H9 (cell line): Measurements from ENCODE around the gene PEX16. TPM values are rescaled to one million over a fixed set of nuclear protein-coding genes. Genes with fewer than 3 reads are reported as not detected.
A peak's percentile ranks its signal among the peaks of the same experiment; 100 is the strongest.

Experiments used
- DNase-seq: peaks from one replicate; pipeline ENCODE4 v3.0.0-alpha.2; 2017
- H2AFZ ChIP-seq: one replicate; pipeline ENCODE4 v1.6.1; 2013; ENCODE audit warnings: mild to moderate bottlenecking, low read length, control low read depth, moderate library complexity
- H2AK5ac ChIP-seq: 2 replicates; pipeline ENCODE4 v1.6.1; 2013; ENCODE audit warnings: low read length, control low read depth, mixed read lengths; ENCODE audit not compliant: insufficient read length
- H2BK120ac ChIP-seq: one replicate; pipeline ENCODE4 v1.6.1; 2013; ENCODE audit warnings: low read depth, mild to moderate bottlenecking, low read length, control low read depth, inconsistent platforms; ENCODE audit not compliant: poor library complexity, severe bottlenecking
- H2BK12ac ChIP-seq: 2 replicates; pipeline ENCODE4 v1.6.1; 2013; ENCODE audit warnings: low read length, control low read depth, mixed read lengths, low read depth; ENCODE audit not compliant: insufficient read length
- H2BK15ac ChIP-seq: 2 replicates; pipeline ENCODE4 v1.6.1; 2013; ENCODE audit warnings: low read depth, low read length, control low read depth
- H2BK20ac ChIP-seq: one replicate; pipeline ENCODE4 v1.6.1; 2013; ENCODE audit warnings: low read depth, mild to moderate bottlenecking, low read length, control low read depth, inconsistent platforms; ENCODE audit not compliant: poor library complexity, severe bottlenecking
- H2BK5ac ChIP-seq: 2 replicates; pipeline ENCODE4 v1.6.1; 2013; ENCODE audit warnings: low read length, control low read depth, mixed read lengths; ENCODE audit not compliant: insufficient read length
- H3K14ac ChIP-seq: 2 replicates; pipeline ENCODE4 v1.6.1; 2013; ENCODE audit warnings: low read length, control low read depth; ENCODE audit not compliant: insufficient read depth
- H3K18ac ChIP-seq: 2 replicates; pipeline ENCODE4 v1.6.1; 2013; ENCODE audit warnings: low read depth, mild to moderate bottlenecking, mixed read lengths, low read length, control low read depth; ENCODE audit not compliant: insufficient read length
- H3K23ac ChIP-seq: 2 replicates; pipeline ENCODE4 v1.6.1; 2013; ENCODE audit warnings: low read length, control low read depth, mixed read lengths, low read depth; ENCODE audit not compliant: insufficient read length
- H3K23me2 ChIP-seq: 2 replicates; pipeline ENCODE4 v1.6.1; 2013; ENCODE audit warnings: low read depth, mild to moderate bottlenecking, mixed read lengths, low read length, control low read depth; ENCODE audit not compliant: insufficient read length, poor library complexity, severe bottlenecking
- H3K27ac ChIP-seq: 2 replicates; pipeline ENCODE4 v1.5.1; 2013; ENCODE audit warnings: low read length, control low read depth, mixed read lengths, low read depth; ENCODE audit not compliant: insufficient read length
- H3K27me3 ChIP-seq: 2 replicates; pipeline ENCODE4 v1.6.1; 2013; ENCODE audit warnings: low read length, control low read depth, inconsistent platforms; ENCODE audit not compliant: insufficient read depth
- H3K4ac ChIP-seq: 2 replicates; pipeline ENCODE4 v1.6.1; 2013; ENCODE audit warnings: low read depth, mild to moderate bottlenecking, control low read depth, inconsistent platforms, low read length, moderate library complexity
- H3K4me1 ChIP-seq: 2 replicates; pipeline ENCODE4 v1.6.1; 2013; ENCODE audit warnings: low read length, control low read depth, inconsistent platforms; ENCODE audit not compliant: insufficient read depth
- H3K4me2 ChIP-seq: 2 replicates; pipeline ENCODE4 v1.6.1; 2013; ENCODE audit warnings: low read length, control low read depth, mixed read lengths; ENCODE audit not compliant: insufficient read length, insufficient read depth
- H3K56ac ChIP-seq: 2 replicates; pipeline ENCODE4 v1.6.1; 2013; ENCODE audit warnings: low read depth, mild to moderate bottlenecking, mixed read lengths, low read length, control low read depth; ENCODE audit not compliant: insufficient read length
- H3K79me1 ChIP-seq: 2 replicates; pipeline ENCODE4 v1.6.1; 2013; ENCODE audit warnings: low read depth, mild to moderate bottlenecking, moderate library complexity, low read length, control low read depth, inconsistent platforms; ENCODE audit not compliant: insufficient read depth, poor library complexity, severe bottlenecking
- H3K79me2 ChIP-seq: 2 replicates; pipeline ENCODE4 v1.6.1; 2013; ENCODE audit warnings: low read length, control low read depth, inconsistent platforms; ENCODE audit not compliant: insufficient read depth
- H3K9ac ChIP-seq: 2 replicates; pipeline ENCODE4 v1.6.1; 2013; ENCODE audit warnings: low read length, control low read depth, mixed read lengths; ENCODE audit not compliant: insufficient read length; ENCODE audit errors: extremely low read depth
- H3K9me3 ChIP-seq: one replicate; pipeline ENCODE4 v1.6.1; 2013; ENCODE audit warnings: low read depth, low read length, inconsistent platforms; ENCODE audit not compliant: control insufficient read depth
- H3T11ph ChIP-seq: one replicate; pipeline ENCODE4 v1.6.1; 2013; ENCODE audit warnings: mild to moderate bottlenecking, low read length, control low read depth, inconsistent platforms
- H4K20me1 ChIP-seq: one replicate; pipeline ENCODE4 v1.6.1; 2013; ENCODE audit not compliant: control insufficient read depth, insufficient read length, insufficient read depth
- H4K5ac ChIP-seq: 2 replicates; pipeline ENCODE4 v1.6.1; 2013; ENCODE audit warnings: low read depth, mild to moderate bottlenecking, mixed read lengths, low read length, control low read depth; ENCODE audit not compliant: insufficient read length
- H4K8ac ChIP-seq: replicated peaks from 2 replicates; pipeline ENCODE4 v1.6.1; 2013; ENCODE audit warnings: low read length, control low read depth, mixed read lengths, low read depth; ENCODE audit not compliant: insufficient read length
- H4K91ac ChIP-seq: 2 replicates; pipeline ENCODE4 v1.6.1; 2013; ENCODE audit warnings: low read depth, mild to moderate bottlenecking, moderate library complexity, mixed read lengths, low read length, control low read depth; ENCODE audit not compliant: insufficient read length
- H3K27ac Mint-ChIP-seq, 3 experiments: 2 replicates in 2 of 3; 3 replicates in 1 of 3; pipeline ENCODE4 v1.8.0; 2020 to 2021; ENCODE audit warnings: mixed read lengths in 3 of 3, mild to moderate bottlenecking in 1 of 3, moderate library complexity in 1 of 3
- H3K27me3 Mint-ChIP-seq: 2 replicates; pipeline ENCODE4 v1.8.0; 2021; ENCODE audit warnings: low read depth, mild to moderate bottlenecking, moderate library complexity, mixed read lengths
- H3K36me3 Mint-ChIP-seq, 3 experiments: 2 replicates in 2 of 3; 3 replicates in 1 of 3; pipeline ENCODE4 v1.8.0; 2020 to 2021; ENCODE audit warnings: low read depth in 3 of 3, mixed read lengths in 3 of 3; ENCODE audit not compliant: insufficient read depth in 1 of 3
- H3K4me1 Mint-ChIP-seq, 2 experiments: 2 replicates each; pipeline ENCODE4 v1.8.0; 2020; ENCODE audit warnings: mixed read lengths in 2 of 2
- H3K4me3 Mint-ChIP-seq, 2 experiments: 2 replicates in 1 of 2; 3 replicates in 1 of 2; pipeline ENCODE4 v1.8.0; 2020 to 2021; ENCODE audit warnings: mild to moderate bottlenecking in 2 of 2, mixed read lengths in 2 of 2, moderate library complexity in 1 of 2
- H3K9me3 Mint-ChIP-seq, 2 experiments: 2 replicates in 1 of 2; 3 replicates in 1 of 2; pipeline ENCODE4 v1.8.0; 2020; ENCODE audit warnings: mild to moderate bottlenecking in 2 of 2, mixed read lengths in 2 of 2, moderate library complexity in 1 of 2
- WGBS: extraction: QIAGEN DNeasy Blood & Tissue Kit; methylation state at CpG from one replicate; pipeline ENCODE4 v1.1.7; 2013; ENCODE audit warnings: missing lambda C conversion rate, low lambda C conversion rate, mixed read lengths; ENCODE audit not compliant: insufficient read length; ENCODE audit errors: extremely low coverage; 5-methylcytosine and 5-hydroxymethylcytosine counted together
- total RNA-seq: library from RNA; stranded (reverse); gene quantifications from 2 replicates; pipeline ENCODE4 v1.2.1, GENCODE V29; 2021
- TF ChIP-seq, protein P1 (sequence below): fragments of 200-600 bp; sonication (generic); conservative IDR thresholded peaks from 3 replicates; pipeline ENCODE4 v1.8.0; 2021; ENCODE audit warnings: antibody characterized with exemption, mild to moderate bottlenecking

The PEX16 gene
- total RNA-seq, 1 experiment from 2014 or later = 30.8 TPM

DNA sequence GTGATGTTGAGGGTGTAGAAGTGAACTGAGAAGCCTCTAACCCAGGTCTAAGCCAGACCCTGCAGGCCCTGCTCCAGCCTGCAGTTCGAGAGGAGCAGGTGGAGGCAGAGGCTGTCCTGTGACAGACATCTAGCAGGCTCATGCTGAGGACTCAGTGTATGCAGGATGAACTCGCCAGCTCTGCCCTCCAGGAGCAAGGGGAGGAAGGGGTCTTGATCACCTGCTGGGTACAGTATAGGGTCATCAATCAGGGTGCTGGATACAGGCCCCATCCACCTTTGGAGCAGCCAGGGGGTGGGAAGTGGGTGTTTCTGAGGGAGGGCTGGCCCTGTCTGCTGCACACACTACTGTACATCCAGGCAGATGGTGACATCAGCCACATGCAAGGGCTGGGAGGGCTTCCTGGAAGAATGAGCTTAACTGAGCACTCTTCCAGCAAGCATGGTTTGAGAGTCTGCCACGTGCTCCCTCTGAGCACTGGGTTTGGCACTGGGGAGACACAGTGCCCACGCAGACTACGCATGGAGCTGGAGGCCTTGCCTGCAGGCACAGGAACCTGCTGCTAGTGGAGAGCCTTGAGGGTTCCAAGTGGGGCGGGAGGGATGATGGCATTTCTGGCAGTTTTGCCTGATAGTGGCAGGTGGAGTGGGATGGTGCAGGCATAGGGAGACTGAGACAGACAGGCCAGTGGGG lies 23.0 kb downstream of the PEX16 start:
- peaks cover 3% of the 10 kb centered on the region for H3K23me2 ChIP-seq
- Mint-ChIP-seq H3K4me1 (peaks cover 25 to 44% of the 10 kb centered on the region in 2 experiments), H3K27me3 (no peaks in the 10 kb centered on the region; the same call in 1 of the 2 replicates), H3K9me3 (no peaks in the 10 kb centered on the region; a peak in 1 of 5 replicates), H3K36me3 (peaks cover 0 to 11% (median 0%) of the 10 kb centered on the region in 3 experiments; a peak in 3 of 7 replicates), H3K4me3 (peak overlapping the region in 1 of 2 experiments; percentile 33; a peak in 1 of 5 replicates), H3K27ac (peak overlapping the region in 2 of 3 experiments; percentile 7 to 88; a peak in 3 of 7 replicates)
- H4K5ac ChIP-seq = no peak overlapping the region
- no peak overlapping the region for H4K91ac ChIP-seq
- H4K20me1 ChIP-seq = no peaks in the 10 kb centered on the region
- no CpG with 5 or more reads among the region's 6 CpGs for WGBS
- H3K79me1 ChIP-seq = no peaks in the 10 kb centered on the region
- H3K9me3 ChIP-seq = no peaks in the 10 kb centered on the region
- H2BK15ac ChIP-seq = no peak overlapping the region
- DNase-seq = no peak
- H2BK120ac ChIP-seq = no peak overlapping the region
- H3K79me2 ChIP-seq = no peaks in the 10 kb centered on the region
- no peak overlapping the region for H3K18ac ChIP-seq
- no peak overlapping the region for H3K56ac ChIP-seq
- H3K4me2 ChIP-seq = no peak overlapping the region
- no peak overlapping the region for H3K4ac ChIP-seq
- no peak overlapping the region for H2BK5ac ChIP-seq
- no peak overlapping the region for H2AFZ ChIP-seq
- H3K14ac ChIP-seq = no peak overlapping the region; the same call in 1 of the 2 replicates
- TF ChIP-seq, protein P1, sequence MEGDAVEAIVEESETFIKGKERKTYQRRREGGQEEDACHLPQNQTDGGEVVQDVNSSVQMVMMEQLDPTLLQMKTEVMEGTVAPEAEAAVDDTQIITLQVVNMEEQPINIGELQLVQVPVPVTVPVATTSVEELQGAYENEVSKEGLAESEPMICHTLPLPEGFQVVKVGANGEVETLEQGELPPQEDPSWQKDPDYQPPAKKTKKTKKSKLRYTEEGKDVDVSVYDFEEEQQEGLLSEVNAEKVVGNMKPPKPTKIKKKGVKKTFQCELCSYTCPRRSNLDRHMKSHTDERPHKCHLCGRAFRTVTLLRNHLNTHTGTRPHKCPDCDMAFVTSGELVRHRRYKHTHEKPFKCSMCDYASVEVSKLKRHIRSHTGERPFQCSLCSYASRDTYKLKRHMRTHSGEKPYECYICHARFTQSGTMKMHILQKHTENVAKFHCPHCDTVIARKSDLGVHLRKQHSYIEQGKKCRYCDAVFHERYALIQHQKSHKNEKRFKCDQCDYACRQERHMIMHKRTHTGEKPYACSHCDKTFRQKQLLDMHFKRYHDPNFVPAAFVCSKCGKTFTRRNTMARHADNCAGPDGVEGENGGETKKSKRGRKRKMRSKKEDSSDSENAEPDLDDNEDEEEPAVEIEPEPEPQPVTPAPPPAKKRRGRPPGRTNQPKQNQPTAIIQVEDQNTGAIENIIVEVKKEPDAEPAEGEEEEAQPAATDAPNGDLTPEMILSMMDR = no peak
- no peak overlapping the region for H4K8ac ChIP-seq
- no peak overlapping the region for H3K9ac ChIP-seq
- H2BK20ac ChIP-seq = no peak overlapping the region
- H3K27me3 ChIP-seq = no peaks in the 10 kb centered on the region
- H3K27ac ChIP-seq = no peak overlapping the region
- H3K4me1 ChIP-seq = no peaks in the 10 kb centered on the region; the same call in 1 of the 2 replicates
- H3T11ph ChIP-seq = no peak overlapping the region
- no peak overlapping the region for H3K23ac ChIP-seq
- H2AK5ac ChIP-seq = no peak overlapping the region
- no peak overlapping the region for H2BK12ac ChIP-seq
